ENCODE measurements around the gene ZNF175.

The ZNF175 gene

DNA sequence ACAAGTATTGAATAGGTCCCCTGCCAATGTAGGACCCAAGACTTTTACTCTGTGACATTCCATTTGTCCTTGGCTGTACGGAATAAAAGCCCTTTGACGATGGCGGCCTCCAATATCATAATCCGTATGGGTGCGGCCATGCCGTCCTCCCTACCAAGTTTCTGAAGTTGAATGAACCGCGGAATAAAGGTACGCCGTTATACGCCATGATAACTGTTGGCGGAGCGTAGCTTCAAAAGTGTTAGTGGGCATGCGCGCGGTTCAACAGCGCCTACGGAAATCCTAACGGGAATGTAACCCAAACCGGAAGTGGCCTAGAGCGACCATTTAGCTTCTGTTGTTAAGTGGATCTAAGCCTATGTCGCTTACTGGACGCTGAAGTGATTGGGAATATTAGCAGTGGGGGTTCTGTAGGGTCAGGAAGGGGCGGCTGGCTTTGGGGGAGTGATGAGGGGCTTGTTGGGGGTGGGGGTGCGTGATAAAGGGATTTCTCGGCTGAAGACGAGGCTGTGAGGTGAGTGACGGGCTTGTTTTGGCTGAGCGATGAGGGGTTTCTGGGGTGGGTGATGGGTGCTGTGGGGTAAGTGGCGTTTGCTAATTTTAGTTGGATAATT lies at the start of gene ZNF175:
Gene ZNF175 (plus strand): TSS at position 322 of the 614 bp plus-strand sequence. CDS start 2,047 bp downstream, outside the sequence.
- DNase-seq (ENCODE audit: low read depth) = peak; percentile 60

DNA sequence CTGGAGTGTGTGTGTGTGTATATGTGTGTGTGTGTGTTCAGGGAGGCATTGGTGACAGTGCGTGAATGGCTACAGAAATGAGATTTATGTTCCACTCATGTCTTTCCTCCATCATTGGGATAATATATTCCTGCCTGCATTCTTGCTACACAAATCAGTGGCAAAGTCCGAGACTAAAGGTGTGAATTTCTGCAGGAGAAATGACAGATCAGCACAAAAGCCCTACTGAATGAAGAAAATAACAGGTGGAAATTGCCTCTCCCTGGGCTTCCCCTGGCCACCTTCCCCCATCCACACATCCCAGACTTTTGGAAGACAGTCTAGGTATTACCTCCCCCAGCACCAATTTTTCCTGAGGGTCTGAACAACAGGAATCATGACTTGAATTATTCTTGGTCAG lies 49.7 kb upstream of the ZNF175 start:
- no peak for DNase-seq (ENCODE audit: low read depth)

DNA sequence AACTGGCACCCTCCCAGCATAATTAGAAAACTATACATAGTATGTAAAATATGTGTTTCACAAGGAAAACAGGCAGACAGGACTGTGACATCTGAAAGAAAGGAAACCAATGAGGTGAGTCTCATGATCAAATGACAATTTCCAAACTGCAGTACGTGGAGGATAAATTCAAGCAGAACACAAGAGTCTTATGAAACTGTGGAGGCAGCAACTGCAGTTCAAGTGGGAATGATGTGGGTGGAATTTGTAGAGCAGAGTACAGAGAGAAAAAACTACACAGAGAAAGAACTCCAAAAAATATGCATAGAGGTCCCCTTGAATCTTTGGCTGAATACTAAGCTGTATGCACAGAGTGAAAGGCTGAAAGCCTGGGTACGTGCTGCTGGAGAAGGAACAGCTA lies 49.3 kb upstream of the ZNF175 start:
- DNase-seq (ENCODE audit: low read depth) = no peak

DNA sequence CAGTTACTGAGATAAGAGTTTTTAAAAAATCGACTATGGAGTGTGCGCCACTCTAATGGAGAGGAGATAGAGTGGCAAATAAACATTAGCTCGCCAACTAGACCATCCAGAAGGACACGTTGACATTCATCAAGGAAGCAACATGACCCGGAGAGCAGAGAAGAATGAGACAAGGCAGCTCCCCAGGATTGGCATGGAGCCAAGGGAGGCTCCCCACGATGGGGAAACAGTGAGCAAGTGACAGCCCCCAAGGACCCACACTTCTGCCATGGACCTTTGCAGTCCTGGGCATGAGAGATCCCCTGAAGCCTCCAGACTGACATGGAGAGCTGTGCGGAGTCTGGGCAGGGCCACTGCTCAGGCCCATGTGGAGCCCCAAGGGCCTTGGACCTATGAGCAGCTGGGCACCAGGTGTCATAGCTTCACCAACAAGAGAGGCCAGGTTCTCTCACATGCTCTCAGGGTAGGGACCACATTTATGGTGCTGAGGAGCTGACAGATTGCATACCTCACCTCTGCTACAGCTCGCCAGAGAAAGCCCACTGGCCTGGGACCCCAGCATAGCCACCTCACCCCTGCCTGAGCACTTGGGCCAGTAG lies 46.3 kb upstream of the ZNF175 start:
- DNase-seq (ENCODE audit: low read depth) = no peak

DNA sequence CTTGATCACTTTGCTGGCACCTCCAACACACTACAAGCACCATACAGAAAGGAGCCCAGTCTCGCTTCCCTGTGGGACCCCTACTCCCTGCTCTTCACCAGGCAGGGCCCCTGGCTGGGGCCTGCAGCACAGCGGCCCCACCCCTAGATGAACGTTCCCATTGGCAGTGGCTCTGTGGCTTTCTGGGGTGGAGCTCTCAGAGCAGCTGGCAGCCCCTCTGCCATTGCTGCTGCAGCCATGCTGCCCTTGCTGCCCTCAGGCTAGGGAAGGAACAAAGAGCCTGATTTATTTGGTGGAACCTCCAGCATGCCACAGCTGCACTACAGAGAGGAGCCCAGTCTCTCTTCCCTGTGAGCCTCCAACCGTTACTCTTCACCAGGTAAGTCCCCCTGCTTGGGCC lies 45.4 kb upstream of the ZNF175 start:
- no peak for DNase-seq (ENCODE audit: low read depth)

DNA sequence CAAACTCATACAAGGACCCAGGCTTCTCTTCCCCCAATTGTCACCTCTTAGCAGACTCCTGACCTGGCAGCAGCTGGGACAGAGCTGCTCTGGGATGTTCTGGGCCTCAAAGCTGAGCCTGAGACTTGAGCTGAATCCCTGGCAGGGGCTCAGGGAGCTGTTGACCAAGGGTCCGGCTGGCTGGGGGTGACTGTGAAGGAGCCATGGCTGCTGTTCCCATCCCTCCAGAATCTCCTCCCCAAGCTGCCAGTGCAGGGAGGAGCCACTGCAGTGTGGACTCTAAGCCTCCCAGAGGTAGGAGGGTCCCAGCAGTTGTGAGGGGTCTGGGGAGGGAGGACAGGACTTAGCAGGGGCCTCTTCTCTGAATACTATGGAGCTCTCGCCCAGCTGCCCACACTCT lies 41.8 kb upstream of the ZNF175 start:
- no peak for DNase-seq (ENCODE audit: low read depth)

DNA sequence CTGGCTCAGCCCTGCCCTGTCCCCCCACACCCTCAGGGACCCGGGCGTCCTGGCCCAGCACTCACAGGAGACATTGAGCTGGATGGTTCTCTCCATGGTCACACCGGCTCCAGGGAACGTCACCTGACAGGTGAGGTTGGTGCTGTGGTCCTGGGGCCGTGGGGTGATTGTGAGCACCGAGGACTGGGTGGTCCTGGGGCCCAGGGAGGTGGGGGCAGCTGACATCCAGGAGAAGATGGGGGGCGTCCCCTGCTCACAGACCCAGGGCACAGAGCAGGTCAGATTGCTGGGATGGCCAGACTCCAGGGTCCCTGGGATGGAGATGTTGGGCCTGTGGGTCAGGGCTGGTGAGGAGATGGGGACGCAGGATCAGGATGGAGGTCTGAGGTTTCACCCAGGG lies 40.5 kb upstream of the ZNF175 start:
- DNase-seq (ENCODE audit: low read depth) = no peak

DNA sequence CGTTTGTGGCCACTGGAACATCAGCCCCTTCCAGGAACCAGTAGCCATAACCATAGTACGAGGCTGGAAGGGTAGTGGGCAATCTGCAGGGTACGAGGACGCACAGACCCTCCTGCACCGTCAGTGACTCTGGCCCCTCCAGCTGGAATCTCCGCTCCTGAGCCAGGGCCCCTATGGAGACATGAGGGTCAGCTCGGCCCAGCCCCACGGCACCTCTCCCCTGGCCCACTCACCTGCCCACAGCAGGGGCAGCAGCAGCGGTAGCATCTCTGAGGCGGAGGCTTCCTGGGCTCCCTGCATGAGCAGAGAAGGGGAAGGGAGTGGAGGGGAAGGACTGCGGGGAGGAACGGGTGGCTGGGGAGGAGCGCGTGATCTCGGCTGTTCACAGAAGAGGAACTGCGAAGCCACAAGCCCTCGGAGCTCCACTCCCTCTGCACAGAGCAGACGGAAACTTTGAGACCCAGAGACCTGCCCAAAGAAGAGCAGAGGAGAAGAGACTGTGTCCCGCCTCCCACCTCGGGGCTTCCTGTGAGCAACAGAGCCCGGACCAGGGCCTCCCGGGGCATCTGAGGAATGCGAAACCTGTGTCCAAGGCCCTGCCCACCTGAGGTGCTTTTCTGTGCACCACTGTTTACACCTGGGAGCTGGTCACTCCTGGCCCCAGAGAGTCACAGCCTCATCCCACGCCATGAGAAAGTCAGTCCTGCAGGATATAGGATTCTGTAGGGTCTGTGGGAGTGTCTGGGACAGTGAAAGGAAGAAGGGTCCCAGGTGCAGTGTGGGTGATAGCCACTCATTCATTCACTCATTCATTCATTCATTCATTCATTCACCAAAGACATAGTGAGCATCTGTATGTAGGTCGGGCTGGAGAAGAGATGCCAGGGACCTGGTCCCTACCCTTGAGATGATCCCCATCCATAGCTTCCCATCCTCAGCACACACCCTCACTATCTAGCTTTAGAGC lies 39.5 kb upstream of the ZNF175 start, which contains the start of gene SIGLEC6:
Gene SIGLEC6 (minus strand): TSS at position 322 of the 967 bp plus-strand sequence. CDS start 22 bp downstream, at position 300.
- no peak for DNase-seq (ENCODE audit: low read depth)

DNA sequence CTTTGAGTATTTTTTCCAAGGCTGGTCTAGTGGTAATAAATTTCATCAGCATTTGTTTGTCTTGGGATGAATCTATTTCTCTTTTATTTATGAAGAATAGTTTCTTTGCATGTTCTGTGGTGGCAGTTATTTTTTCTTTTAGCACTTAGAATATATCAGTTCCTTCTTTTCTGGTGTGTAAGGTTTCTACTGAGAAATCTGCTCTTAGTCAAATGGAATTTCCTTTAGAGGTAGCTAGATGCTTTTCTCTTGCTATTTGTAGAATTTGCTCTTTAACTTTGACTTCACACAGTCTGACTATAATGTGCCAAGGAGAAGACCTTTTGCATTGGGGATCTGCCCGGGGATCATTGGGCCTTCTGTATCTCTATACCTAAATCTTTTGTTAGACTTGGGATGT lies 35.5 kb upstream of the ZNF175 start:
- DNase-seq (ENCODE audit: low read depth) = no peak

DNA sequence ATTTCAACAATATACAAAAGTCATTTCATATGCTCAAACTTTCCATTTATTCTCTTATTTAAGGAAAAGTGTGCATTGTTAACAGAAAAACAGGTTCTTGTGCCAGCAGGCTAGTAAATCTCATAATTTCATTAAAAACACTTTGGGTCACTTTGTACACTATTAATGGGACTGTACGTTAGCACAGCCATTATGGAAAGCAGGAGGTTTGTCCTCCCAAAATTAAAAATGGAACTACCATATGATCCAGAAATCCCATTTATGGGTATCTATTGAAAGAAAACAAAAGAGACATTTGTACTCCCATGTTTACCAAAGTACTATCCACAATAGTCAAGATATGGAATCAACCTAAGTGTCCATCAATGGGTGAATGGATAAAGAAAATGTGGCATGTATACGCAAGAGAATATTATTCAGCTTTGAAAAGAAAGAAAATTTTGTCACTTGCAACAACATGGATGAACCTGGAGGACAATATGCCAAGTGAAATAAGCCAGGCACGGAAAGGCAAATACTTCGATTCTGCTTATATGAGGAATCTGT lies 31.2 kb upstream of the ZNF175 start:
- no peak for DNase-seq (ENCODE audit: low read depth)

DNA sequence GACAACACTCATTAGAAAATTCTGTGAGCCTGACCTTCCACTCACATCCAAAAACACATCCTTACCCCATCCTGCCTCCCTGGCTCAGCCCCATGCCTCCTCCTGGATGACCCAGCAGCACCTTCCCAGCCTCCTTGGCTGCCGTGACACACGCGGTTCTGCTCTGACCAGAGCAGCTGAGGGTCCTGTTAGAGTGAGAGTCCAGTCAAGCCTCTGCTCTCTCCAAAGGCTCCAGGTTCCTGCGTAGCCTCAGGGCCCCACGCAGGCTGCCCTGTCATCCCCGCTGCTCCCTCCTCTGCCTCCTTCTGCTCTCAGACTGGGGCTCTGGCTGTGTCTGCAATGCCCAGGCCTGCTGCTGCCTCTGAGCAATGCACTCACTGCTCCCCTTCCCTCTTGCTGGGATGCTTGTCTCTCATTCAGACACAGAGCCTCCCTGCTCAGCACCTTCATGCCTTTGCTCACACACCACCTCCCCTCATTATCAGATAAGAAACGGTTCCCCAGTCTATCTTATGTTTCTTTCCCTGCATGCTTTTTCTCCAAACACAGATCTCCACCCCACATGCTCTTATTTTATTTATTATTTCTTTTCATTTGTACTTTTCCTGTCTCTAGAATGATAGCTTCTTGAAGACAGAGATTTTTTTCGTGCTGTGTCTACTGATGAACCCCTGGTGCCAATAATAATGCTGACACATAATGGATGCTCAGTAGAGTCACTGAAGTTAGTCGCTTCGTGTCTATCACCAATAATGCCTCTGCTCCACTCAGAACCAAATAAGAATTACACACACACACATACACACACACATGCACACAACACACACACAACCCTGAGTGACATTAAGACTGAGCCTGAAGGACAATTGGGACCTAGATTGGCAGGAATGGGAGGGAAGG lies 29.4 kb upstream of the ZNF175 start:
- no peak for DNase-seq (ENCODE audit: low read depth)

DNA sequence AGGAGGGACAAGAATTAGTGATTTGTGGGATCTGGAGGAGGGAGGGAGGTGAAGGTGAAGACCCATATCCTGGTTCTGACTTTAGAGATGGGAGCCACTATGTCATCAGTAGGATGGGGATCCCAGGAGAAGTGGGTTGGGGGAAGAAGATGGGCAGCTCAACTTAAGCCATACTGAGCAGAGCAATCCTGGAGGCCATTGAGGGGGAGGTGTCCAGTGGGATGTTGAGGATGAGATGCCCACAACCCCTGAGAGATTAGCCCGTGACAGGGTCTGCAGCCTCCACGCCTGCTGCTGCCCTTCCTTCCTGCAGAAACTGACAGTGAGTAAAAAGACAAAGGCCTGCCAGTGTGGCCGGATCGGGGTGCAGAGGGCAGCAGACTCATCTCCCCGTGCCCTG lies 28.4 kb upstream of the ZNF175 start:
- DNase-seq (ENCODE audit: low read depth) = no peak

DNA sequence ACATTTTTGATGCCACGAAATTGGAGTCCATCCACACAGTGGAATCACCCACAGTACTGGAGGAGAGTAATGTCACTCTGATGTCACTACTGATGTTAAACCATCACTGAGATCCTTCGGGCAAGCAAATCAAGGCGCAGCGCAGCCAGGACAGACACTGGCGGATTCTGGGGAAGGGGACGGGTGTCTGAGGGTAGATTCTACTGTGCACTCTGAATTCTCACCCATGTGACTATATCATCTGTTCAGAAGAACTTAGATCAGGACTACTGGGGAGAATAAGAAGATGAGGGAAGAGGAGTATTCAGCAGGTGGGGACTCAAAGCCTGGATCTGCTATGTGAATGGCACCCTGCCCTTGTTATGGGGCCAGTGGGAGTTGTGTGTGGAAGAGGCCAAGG lies 27.0 kb upstream of the ZNF175 start:
- DNase-seq (ENCODE audit: low read depth) = no peak

DNA sequence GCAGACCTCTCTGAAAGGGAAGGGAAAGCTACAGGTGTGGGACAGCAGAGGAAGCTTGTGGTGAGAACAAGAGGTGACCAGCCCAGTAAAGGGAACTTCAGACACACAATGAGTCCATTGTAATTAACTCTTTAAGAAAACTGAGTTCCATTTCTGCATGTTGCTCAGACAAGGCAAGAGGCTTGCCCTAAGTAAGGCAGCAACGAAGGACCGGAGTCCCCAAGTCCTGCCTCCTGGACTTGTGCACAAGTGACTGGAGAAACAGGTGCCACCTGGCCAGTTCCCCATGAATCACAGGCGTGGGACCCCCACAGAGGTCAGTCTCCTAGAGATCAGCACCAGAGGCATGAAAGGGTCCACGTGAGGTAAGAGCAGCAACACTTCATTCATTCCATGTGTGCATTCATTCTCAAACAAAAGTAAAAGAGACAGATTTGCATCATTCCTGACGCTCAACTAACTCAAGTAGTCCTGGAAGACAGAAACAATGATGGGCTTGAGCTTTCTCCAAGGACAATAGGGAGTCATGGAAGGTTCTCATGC lies 24.9 kb upstream of the ZNF175 start:
- DNase-seq (ENCODE audit: low read depth) = no peak

DNA sequence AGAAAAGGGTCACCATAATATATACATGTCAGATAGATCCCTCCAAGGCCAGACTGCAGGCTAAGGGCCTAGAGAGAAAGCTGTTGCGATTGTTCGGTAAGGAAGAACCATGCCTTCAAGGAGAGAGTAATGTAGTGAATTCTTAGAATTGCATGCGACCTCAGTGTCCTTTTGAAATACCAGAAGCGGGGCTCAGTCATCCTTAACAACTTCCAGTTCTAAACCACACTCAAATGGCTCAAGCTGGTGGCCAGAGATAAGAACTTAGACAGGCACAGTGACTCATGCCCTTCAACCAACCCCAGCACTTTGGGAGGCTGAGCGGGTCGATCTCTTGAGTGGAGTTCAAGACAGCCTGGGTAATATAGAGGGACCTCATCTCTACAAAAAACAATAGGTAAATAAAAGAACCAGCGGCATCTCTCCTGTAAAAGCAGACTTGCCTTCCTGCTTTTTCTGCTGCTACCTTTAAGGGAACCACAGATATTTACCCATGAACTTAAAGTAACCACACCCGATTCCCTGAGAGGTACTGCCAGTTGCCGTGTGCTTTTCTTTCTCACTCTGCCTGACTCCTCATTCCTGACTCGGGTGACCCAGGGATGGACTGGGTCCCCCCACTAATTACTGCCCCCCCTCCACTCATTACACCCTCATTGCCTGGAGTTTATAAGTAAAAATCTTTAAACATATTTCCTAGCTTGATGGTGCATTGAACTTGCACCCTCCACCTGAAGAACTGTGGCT lies 24.3 kb upstream of the ZNF175 start:
- no peak for DNase-seq (ENCODE audit: low read depth)

DNA sequence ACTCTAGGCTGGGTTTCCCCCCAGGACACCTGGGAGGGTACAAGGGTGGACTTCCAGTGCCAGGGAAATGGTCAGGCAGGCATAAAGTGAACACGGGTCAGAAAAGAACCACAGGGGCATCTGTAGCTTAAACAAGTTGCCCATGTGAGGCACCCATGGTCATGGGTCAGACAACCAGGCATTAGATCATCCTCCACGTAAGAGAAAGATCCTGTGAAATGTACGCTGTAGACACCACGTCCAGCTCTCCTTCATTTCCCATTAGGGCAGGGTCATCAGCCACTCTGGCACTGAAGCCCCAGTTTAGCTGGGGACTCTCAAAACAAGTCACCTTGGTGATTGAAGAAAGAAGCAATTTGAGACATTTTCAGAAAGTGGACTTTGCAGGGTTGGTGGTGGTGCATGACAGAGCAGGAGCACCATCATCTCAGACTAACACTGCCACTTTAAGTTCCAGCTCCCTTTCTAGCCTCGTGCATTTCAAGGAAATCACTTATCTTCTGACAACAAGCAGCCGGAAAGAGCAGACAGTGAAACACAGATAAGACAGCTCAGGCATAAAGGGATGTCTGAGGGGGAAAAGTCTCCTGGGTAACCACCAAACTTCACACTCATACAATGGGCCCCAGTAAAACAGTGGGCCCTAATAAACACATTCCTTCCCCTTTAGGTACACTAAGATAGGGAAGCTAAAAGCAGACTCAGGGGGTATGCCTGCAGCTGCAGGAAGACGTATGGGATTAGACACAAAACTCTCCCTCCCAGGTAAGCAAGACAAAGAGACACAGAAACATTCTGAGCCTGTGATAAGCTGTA lies 23.5 kb upstream of the ZNF175 start:
- no peak for DNase-seq (ENCODE audit: low read depth)

DNA sequence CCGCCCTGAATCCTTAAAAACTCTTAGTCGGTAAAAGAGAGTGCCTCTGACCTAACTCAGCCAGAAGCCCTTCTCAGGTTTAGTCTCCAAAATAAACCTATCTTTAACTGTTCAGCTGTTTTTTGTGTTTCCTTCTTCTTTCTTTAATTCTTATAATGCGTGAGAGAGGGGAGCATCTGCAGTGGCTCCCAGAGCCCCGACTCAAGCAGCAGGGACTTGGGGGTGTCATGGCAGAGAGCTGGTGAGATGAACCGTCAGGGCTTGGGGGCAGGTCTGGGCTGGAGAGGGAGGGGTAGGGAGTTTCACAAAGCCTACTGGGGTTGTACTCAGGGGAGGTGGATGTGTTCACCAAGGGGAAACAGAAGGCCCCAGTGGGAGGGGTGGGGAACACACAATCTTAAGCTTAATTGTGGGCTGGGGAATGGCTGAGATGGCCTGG lies 22.9 kb upstream of the ZNF175 start:
- no peak for DNase-seq (ENCODE audit: low read depth)

DNA sequence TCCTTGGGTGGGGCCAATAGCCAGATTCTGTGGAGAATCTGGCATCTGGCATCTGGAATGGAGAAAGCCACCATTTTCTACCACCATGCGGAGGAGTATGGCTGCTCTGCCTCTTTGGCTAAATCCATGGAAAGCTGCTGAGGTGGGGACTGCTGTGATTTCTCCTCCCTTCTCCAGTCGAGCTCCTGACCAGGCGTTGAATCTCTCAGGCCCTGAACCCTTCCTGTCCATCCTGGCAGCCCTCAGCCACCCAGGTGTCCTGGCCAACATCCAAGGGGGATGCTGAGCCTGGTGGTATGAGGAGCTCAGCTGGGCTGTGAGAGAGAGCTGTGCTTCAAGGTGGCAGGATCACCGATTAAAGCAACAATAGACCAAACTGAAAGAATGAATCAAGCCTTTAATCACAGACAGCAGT lies 22.2 kb upstream of the ZNF175 start:
- no peak for DNase-seq (ENCODE audit: low read depth)

DNA sequence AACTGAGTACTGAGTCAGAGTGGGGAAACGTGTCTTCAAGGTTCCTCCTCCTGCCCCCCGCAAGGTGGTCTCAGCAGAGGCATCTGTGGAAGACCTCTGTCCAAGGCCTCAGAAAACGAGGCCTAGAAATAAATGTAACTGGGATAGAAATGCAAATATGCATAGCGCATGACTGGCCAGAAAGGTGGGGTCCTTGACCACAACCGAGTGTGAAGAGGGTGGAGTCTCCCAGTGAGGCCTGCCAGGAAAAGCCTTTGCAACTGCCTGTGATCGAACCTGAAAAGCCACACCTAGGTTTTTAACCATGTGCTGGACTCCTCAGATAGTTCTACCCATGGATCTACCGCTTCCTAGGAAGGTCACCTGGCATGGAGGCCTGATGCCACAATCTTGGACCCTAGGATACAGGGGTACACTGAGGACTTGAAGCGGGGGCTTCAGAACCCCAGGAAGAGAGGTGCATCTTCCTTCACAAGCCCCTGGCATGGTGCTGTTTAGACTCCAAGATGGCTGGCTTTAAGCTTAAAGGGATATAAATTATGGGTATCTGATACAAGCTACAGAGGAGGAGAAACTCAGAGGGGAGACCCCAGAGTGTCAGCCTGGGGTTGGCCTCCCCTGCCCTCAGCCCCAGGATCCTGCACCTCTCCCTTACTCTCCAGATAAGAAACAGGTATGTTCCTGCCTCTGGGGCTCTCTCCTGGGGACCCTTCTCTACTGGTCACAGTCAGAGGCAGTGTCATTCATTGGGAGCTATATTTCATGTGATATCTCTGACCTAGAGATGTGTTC lies 21.4 kb upstream of the ZNF175 start:
- no peak for DNase-seq (ENCODE audit: low read depth)
